Activated naive CD4-positive, alpha-beta T cell treated with anti-CD3 and anti-CD28 coated beads, Interleukin-2, amount 10 ng/mL, durations not matched to agents 7 days and 5 days (primary cell): ENCODE results near the gene RASIP1.
A peak's percentile ranks its signal among the peaks of the same experiment; 100 is the strongest.

Source experiments
- CTCF ChIA-PET: fragments of 350-600 bp; sonication (Branson Sonifier 250); formaldehyde crosslinking; loops from one replicate; lab custom pipeline; 2021; ENCODE audit warnings: antibody characterized with exemption; lab: Charles Lee
- DNase-seq: peaks from one replicate; pipeline ENCODE4 v3.0.0-alpha.2; 2020
- H3K27ac Mint-ChIP-seq: one replicate; pipeline ENCODE4 v1.8.0; 2021; ENCODE audit warnings: mild to moderate bottlenecking, moderate library complexity, mixed read lengths
- H3K27me3 Mint-ChIP-seq: one replicate; pipeline ENCODE4 v1.8.0; 2021; ENCODE audit warnings: mild to moderate bottlenecking, mixed read lengths
- H3K36me3 Mint-ChIP-seq: one replicate; pipeline ENCODE4 v1.8.0; 2021; ENCODE audit warnings: mixed read lengths
- H3K4me1 Mint-ChIP-seq: one replicate; pipeline ENCODE4 v1.8.0; 2021; ENCODE audit warnings: mixed read lengths
- H3K4me3 Mint-ChIP-seq: one replicate; pipeline ENCODE4 v1.8.0; 2021; ENCODE audit warnings: mild to moderate bottlenecking, moderate library complexity, mixed read lengths
- H3K9me3 Mint-ChIP-seq: one replicate; pipeline ENCODE4 v1.8.0; 2021; ENCODE audit warnings: mixed read lengths

RASIP1 gene

GRCh38 chr19:48749571-48750198 lies 9.3 kb upstream of the RASIP1 start:
- no peak for DNase-seq
- CTCF ChIA-PET, result no interaction called here
- no peak overlapping the region for H3K27ac Mint-ChIP-seq
- no peaks in the 10 kb centered on the region for H3K9me3 Mint-ChIP-seq
- no peak overlapping the region for H3K4me3 Mint-ChIP-seq
- peaks cover 93% of the 10 kb centered on the region for H3K27me3 Mint-ChIP-seq
- peaks cover 38% of the 10 kb centered on the region for H3K4me1 Mint-ChIP-seq
- H3K36me3 Mint-ChIP-seq, result no peaks in the 10 kb centered on the region

GRCh38 chr19:48746738-48747575 lies 6.5 kb upstream of the RASIP1 start, which contains the start of gene IZUMO1:
Gene IZUMO1 (minus strand): TSS chr19:48746909. CDS start chr19:48745859, 1,050 bp downstream.
- Mint-ChIP-seq H3K9me3 (no peaks in the 10 kb centered on the region), H3K27ac (no peak within 1 kb of the TSS), H3K36me3 (no peaks in the 10 kb centered on the region), H3K4me3 (no peak within 1 kb of the TSS), H3K4me1 (peaks cover 24% of the 10 kb centered on the region), H3K27me3 (peaks cover 86% of the 10 kb centered on the region)
- CTCF ChIA-PET, result interaction anchor here (1.4 kb wide), 1 partner anchor 8 kb away, joined by 6 read pairs; no protein-coding TSS in a partner anchor
- DNase-seq, result peak; percentile 72

GRCh38 chr19:48746110-48746509 lies 5.7 kb upstream of the RASIP1 start:
- no peak overlapping the region for H3K4me3 Mint-ChIP-seq
- CTCF ChIA-PET, result no interaction called here
- H3K27me3 Mint-ChIP-seq, result peaks cover 86% of the 10 kb centered on the region
- H3K36me3 Mint-ChIP-seq, result no peaks in the 10 kb centered on the region
- H3K9me3 Mint-ChIP-seq, result no peaks in the 10 kb centered on the region
- H3K4me1 Mint-ChIP-seq, result peaks cover 28% of the 10 kb centered on the region
- H3K27ac Mint-ChIP-seq, result no peak overlapping the region
- no peak for DNase-seq

GRCh38 chr19:48745208-48745995 lies 5.0 kb upstream of the RASIP1 start:
- CTCF ChIA-PET, result no interaction called here
- H3K9me3 Mint-ChIP-seq, result no peaks in the 10 kb centered on the region
- no peaks in the 10 kb centered on the region for H3K36me3 Mint-ChIP-seq
- peak; percentile 64 for DNase-seq
- peaks cover 30% of the 10 kb centered on the region for H3K4me1 Mint-ChIP-seq
- H3K27ac Mint-ChIP-seq, result no peak overlapping the region
- H3K4me3 Mint-ChIP-seq, result no peak overlapping the region
- H3K27me3 Mint-ChIP-seq, result peaks cover 86% of the 10 kb centered on the region

GRCh38 chr19:48742096-48742495 lies 1.7 kb upstream of the RASIP1 start:
- Mint-ChIP-seq H3K36me3 (no peaks in the 10 kb centered on the region), H3K4me3 (no peak overlapping the region), H3K27me3 (peaks cover 71% of the 10 kb centered on the region), H3K4me1 (peaks cover 43% of the 10 kb centered on the region), H3K27ac (no peak overlapping the region), H3K9me3 (no peaks in the 10 kb centered on the region)
- CTCF ChIA-PET, result no interaction called here
- DNase-seq, result no peak

GRCh38 chr19:48741129-48741999 lies 954 bp upstream of the RASIP1 start:
- Mint-ChIP-seq H3K4me3 (no peak overlapping the region), H3K27ac (no peak overlapping the region), H3K36me3 (no peaks in the 10 kb centered on the region), H3K4me1 (peaks cover 38% of the 10 kb centered on the region), H3K9me3 (no peaks in the 10 kb centered on the region), H3K27me3 (peaks cover 64% of the 10 kb centered on the region)
- CTCF ChIA-PET, result no interaction called here
- DNase-seq, result peak; percentile 46

GRCh38 chr19:48739404-48740163 lies 826 bp downstream of the RASIP1 start:
- H3K4me3 Mint-ChIP-seq, result no peak overlapping the region
- CTCF ChIA-PET, result interaction anchor here (1.1 to 2.2 kb wide), 8 partner anchors 8 to 94 kb away, joined by 4 to 13 read pairs (median 6); partner anchors contain the start of genes CA11 and IZUMO1
- no peaks in the 10 kb centered on the region for H3K36me3 Mint-ChIP-seq
- no peak for DNase-seq
- H3K27me3 Mint-ChIP-seq, result peaks cover 48% of the 10 kb centered on the region
- peaks cover 31% of the 10 kb centered on the region for H3K4me1 Mint-ChIP-seq
- H3K27ac Mint-ChIP-seq, result no peak overlapping the region
- no peaks in the 10 kb centered on the region for H3K9me3 Mint-ChIP-seq

- no peaks in the 10 kb centered on the region for H3K36me3 Mint-ChIP-seq
- CTCF ChIA-PET, result interaction anchor here (1.1 to 2.2 kb wide), 9 partner anchors 9 to 93 kb away, joined by 3 to 13 read pairs (median 6); partner anchors contain the start of genes CA11 and IZUMO1
- H3K4me3 Mint-ChIP-seq, result peak overlapping the region; percentile 41
- H3K27me3 Mint-ChIP-seq, result peaks cover 41% of the 10 kb centered on the region
- H3K9me3 Mint-ChIP-seq, result no peaks in the 10 kb centered on the region
- no peak overlapping the region for H3K27ac Mint-ChIP-seq
- peak; percentile 94 for DNase-seq
- peaks cover 31% of the 10 kb centered on the region for H3K4me1 Mint-ChIP-seq
These were observed 1.6 kb downstream of the RASIP1 start for GRCh38 chr19:48738557-48739403.

- CTCF ChIA-PET, result interaction anchor here (1.7 kb wide), 2 partner anchors 25 to 88 kb away, joined by 3 to 6 read pairs; no protein-coding TSS in a partner anchor
- Mint-ChIP-seq H3K27me3 (peaks cover 33% of the 10 kb centered on the region), H3K27ac (no peak overlapping the region), H3K4me3 (no peak overlapping the region), H3K4me1 (peaks cover 31% of the 10 kb centered on the region), H3K36me3 (no peaks in the 10 kb centered on the region), H3K9me3 (no peaks in the 10 kb centered on the region)
- no peak for DNase-seq
These were observed 2.9 kb downstream of the RASIP1 start for GRCh38 chr19:48737360-48737998.

GRCh38 chr19:48735031-48735615 lies 5.3 kb downstream of the RASIP1 start:
- no peak overlapping the region for H3K4me3 Mint-ChIP-seq
- H3K27ac Mint-ChIP-seq, result no peak overlapping the region

GRCh38 chr19:48734625-48735024 lies 5.8 kb downstream of the RASIP1 start:
- Mint-ChIP-seq H3K4me1 (peaks cover 8% of the 10 kb centered on the region), H3K36me3 (peaks cover 4% of the 10 kb centered on the region), H3K4me3 (no peak overlapping the region), H3K27ac (no peak overlapping the region), H3K27me3 (peaks cover 25% of the 10 kb centered on the region), H3K9me3 (peaks cover 3% of the 10 kb centered on the region)
- CTCF ChIA-PET, result no interaction called here
- DNase-seq, result no peak

More at GRCh38 chr19:48735031-48735615, 5.3 kb downstream of the RASIP1 start:
- Mint-ChIP-seq H3K36me3 (peaks cover 3% of the 10 kb centered on the region), H3K27me3 (peaks cover 30% of the 10 kb centered on the region), H3K4me1 (peaks cover 12% of the 10 kb centered on the region), H3K9me3 (peaks cover 3% of the 10 kb centered on the region)
- CTCF ChIA-PET, result no interaction called here
- DNase-seq, result no peak
